Activated CD8-positive, alpha-beta T cell treated with anti-CD3 and anti-CD28 coated beads for 36 hours (primary cell): Measurements from ENCODE around the gene ZMIZ1. TPM values are rescaled to one million over a fixed set of nuclear protein-coding genes. Genes with fewer than 3 reads are reported as not detected.

Source experiments
- ATAC-seq: fragments of 200-7000 bp; cut with Tn5 transposase; one replicate; pipeline ENCODE4 v1.10.0; 2021; ENCODE audit warnings: mild to moderate bottlenecking, moderate library complexity
- CTCF ChIA-PET: fragments of 350-600 bp; sonication (Branson Sonifier 250); formaldehyde crosslinking; loops from one replicate; lab custom pipeline; 2021; ENCODE audit warnings: antibody characterized with exemption; lab: Charles Lee
- POLR2A ChIA-PET: fragments of 350-600 bp; sonication (Branson Sonifier 250); formaldehyde crosslinking; loops from one replicate; lab custom pipeline; 2021; ENCODE audit warnings: antibody characterized with exemption; lab: Charles Lee
- DNase-seq: peaks from one replicate; pipeline ENCODE4 v3.0.0-alpha.2; 2020
- H3K27ac Mint-ChIP-seq: one replicate; pipeline ENCODE4 v1.8.0; 2021; ENCODE audit warnings: mild to moderate bottlenecking, mixed read lengths
- H3K27me3 Mint-ChIP-seq: one replicate; pipeline ENCODE4 v1.8.0; 2021; ENCODE audit warnings: mixed read lengths
- H3K36me3 Mint-ChIP-seq: one replicate; pipeline ENCODE4 v1.8.0; 2021; ENCODE audit warnings: low read depth, mixed read lengths
- H3K4me1 Mint-ChIP-seq: one replicate; pipeline ENCODE4 v1.8.0; 2021; ENCODE audit warnings: low read depth, mixed read lengths
- H3K4me3 Mint-ChIP-seq: one replicate; pipeline ENCODE4 v1.8.0; 2021; ENCODE audit warnings: mild to moderate bottlenecking, moderate library complexity, mixed read lengths
- H3K9me3 Mint-ChIP-seq: one replicate; pipeline ENCODE4 v1.8.0; 2021; ENCODE audit warnings: mixed read lengths
- intact Hi-C: fragments of 100-400 bp; cut with micrococcal nuclease; formaldehyde crosslinking; loops from one replicate; pipeline ENCODE4 v1.10.0; 2022
- total RNA-seq, 2 experiments: library from RNA; stranded (reverse); gene quantifications; one replicate each; pipeline ENCODE4 v1.2.3, GENCODE V29; 2021
- TF ChIP-seq, protein P1 (sequence below): fragments of 200-600 bp; IDR thresholded peaks from one replicate; pipeline ENCODE4 v1.8.0; 2022; ENCODE audit warnings: antibody characterized with exemption, mild to moderate bottlenecking

ZMIZ1 gene
- total RNA-seq, 2 experiments from 2014 or later, result 46.5 to 52.2 TPM

- CTCF ChIA-PET, result no interaction called here
- no peak overlapping the region for H3K27ac Mint-ChIP-seq
- intact Hi-C loops, result no loop called here
- H3K27me3 Mint-ChIP-seq, result no peaks in the 10 kb centered on the region
- ATAC-seq (no peak), DNase-seq (no peak)
- no peak overlapping the region for H3K4me3 Mint-ChIP-seq
- H3K4me1 Mint-ChIP-seq, result peaks cover 21% of the 10 kb centered on the region
- no peaks in the 10 kb centered on the region for H3K9me3 Mint-ChIP-seq
- TF ChIP-seq, protein P1, sequence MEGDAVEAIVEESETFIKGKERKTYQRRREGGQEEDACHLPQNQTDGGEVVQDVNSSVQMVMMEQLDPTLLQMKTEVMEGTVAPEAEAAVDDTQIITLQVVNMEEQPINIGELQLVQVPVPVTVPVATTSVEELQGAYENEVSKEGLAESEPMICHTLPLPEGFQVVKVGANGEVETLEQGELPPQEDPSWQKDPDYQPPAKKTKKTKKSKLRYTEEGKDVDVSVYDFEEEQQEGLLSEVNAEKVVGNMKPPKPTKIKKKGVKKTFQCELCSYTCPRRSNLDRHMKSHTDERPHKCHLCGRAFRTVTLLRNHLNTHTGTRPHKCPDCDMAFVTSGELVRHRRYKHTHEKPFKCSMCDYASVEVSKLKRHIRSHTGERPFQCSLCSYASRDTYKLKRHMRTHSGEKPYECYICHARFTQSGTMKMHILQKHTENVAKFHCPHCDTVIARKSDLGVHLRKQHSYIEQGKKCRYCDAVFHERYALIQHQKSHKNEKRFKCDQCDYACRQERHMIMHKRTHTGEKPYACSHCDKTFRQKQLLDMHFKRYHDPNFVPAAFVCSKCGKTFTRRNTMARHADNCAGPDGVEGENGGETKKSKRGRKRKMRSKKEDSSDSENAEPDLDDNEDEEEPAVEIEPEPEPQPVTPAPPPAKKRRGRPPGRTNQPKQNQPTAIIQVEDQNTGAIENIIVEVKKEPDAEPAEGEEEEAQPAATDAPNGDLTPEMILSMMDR, result no peak
- POLR2A ChIA-PET, result interaction anchor here (2.7 to 13.7 kb wide), 2 partner anchors 9 to 36 kb away, joined by 7 to 155 read pairs; partner anchors contain the start of gene PPIF
- peaks cover 31% of the 10 kb centered on the region for H3K36me3 Mint-ChIP-seq
Measured at GRCh38 chr10:79312601-79313187, 243.9 kb downstream of the ZMIZ1 start.

- H3K4me3 Mint-ChIP-seq, result no peak overlapping the region
- H3K4me1 Mint-ChIP-seq, result peaks cover 28% of the 10 kb centered on the region
- POLR2A ChIA-PET, result interaction anchor here (13.7 kb wide), 1 partner anchor 35 kb away, joined by 155 read pairs; the partner anchor contains the start of gene PPIF
- H3K27me3 Mint-ChIP-seq, result no peaks in the 10 kb centered on the region
- H3K9me3 Mint-ChIP-seq, result no peaks in the 10 kb centered on the region
- CTCF ChIA-PET, result no interaction called here
- TF ChIP-seq, protein P1, result no peak
- DNase-seq, result no peak
- H3K36me3 Mint-ChIP-seq, result peaks cover 26% of the 10 kb centered on the region
- intact Hi-C loops, result no loop called here
- no peak for ATAC-seq
- H3K27ac Mint-ChIP-seq, result no peak overlapping the region
Measured at GRCh38 chr10:79313320-79313719, 244.6 kb downstream of the ZMIZ1 start.

- H3K27ac Mint-ChIP-seq, result no peak overlapping the region
Measured at GRCh38 chr10:79313911-79314439, 245.2 kb downstream of the ZMIZ1 start.

GRCh38 chr10:79314761-79315601 lies 246.2 kb downstream of the ZMIZ1 start:
- H3K36me3 Mint-ChIP-seq, result peaks cover 14% of the 10 kb centered on the region
- no peaks in the 10 kb centered on the region for H3K27me3 Mint-ChIP-seq
- POLR2A ChIA-PET, result interaction anchor here (0.5 to 13.7 kb wide), 5 partner anchors 9 to 155 kb away, joined by 3 to 155 read pairs (median 4); partner anchors contain the start of gene PPIF
- CTCF ChIA-PET, result interaction anchor here (2.6 to 4.2 kb wide), 2 partner anchors 17 to 31 kb away, joined by 13 to 17 read pairs; no protein-coding TSS in a partner anchor
- TF ChIP-seq, protein P1, result no peak
- H3K4me1 Mint-ChIP-seq, result peaks cover 44% of the 10 kb centered on the region
- DNase-seq (no peak), ATAC-seq (no peak)
- H3K27ac Mint-ChIP-seq, result no peak overlapping the region
- no peak overlapping the region for H3K4me3 Mint-ChIP-seq
- peaks cover 10% of the 10 kb centered on the region for H3K9me3 Mint-ChIP-seq
- intact Hi-C loops, result loop anchor here (5.0 kb wide), 1 partner anchor 37 kb away; no protein-coding TSS in a partner anchor

More at GRCh38 chr10:79313911-79314439, 245.2 kb downstream of the ZMIZ1 start:
- Mint-ChIP-seq H3K9me3 (peaks cover 4% of the 10 kb centered on the region), H3K4me3 (no peak overlapping the region), H3K4me1 (peaks cover 34% of the 10 kb centered on the region), H3K36me3 (peaks cover 19% of the 10 kb centered on the region), H3K27me3 (no peaks in the 10 kb centered on the region)
- intact Hi-C loops, result no loop called here
- TF ChIP-seq, protein P1, result no peak
- no peak for ATAC-seq
- CTCF ChIA-PET, result interaction anchor here (2.6 kb wide), 1 partner anchor 32 kb away, joined by 13 read pairs; no protein-coding TSS in a partner anchor
- POLR2A ChIA-PET, result interaction anchor here (1.7 to 13.7 kb wide), 2 partner anchors 8 to 34 kb away, joined by 4 to 155 read pairs; partner anchors contain the start of gene PPIF
- no peak for DNase-seq
